Liver (tissue), 9 donors: ENCODE measurements around the gene SPHK2. TPM values are rescaled to one million over a fixed set of nuclear protein-coding genes. Genes with fewer than 3 reads are reported as not detected.

Experiments used
- DNase-seq: peaks from one replicate; pipeline ENCODE4 v3.0.0-alpha.2; 2017; ENCODE audit warnings: low spot score
- H3K27ac ChIP-seq, 2 donors: one replicate each; pipeline ENCODE4 v1.7.0; 2013; ENCODE audit warnings: inconsistent platforms in 2 of 2, low read length in 2 of 2, control low read depth in 1 of 2, low read depth in 1 of 2, mild to moderate bottlenecking in 1 of 2
- H3K27me3 ChIP-seq, 4 donors: one replicate each; pipeline versions ENCODE4 v1.6.1 to v1.7.0; 2013; ENCODE audit warnings: low read length in 3 of 4, inconsistent platforms in 1 of 4, mild to moderate bottlenecking in 1 of 4, moderate library complexity in 1 of 4; ENCODE audit not compliant: control insufficient read depth in 4 of 4, insufficient read depth in 4 of 4
- H3K36me3 ChIP-seq, 4 donors: one replicate each; pipeline versions ENCODE4 v1.6.1 to v1.7.0; 2013; ENCODE audit warnings: low read length in 3 of 4, mild to moderate bottlenecking in 3 of 4, low read depth in 1 of 4, moderate library complexity in 1 of 4; ENCODE audit not compliant: control insufficient read depth in 4 of 4, insufficient read depth in 3 of 4
- H3K4me1 ChIP-seq, 4 donors: one replicate each; pipeline versions ENCODE4 v1.6.1 to v1.7.0; 2013; ENCODE audit warnings: low read length in 3 of 4, mild to moderate bottlenecking in 3 of 4, moderate library complexity in 1 of 4; ENCODE audit not compliant: control insufficient read depth in 4 of 4, insufficient read depth in 4 of 4
- H3K4me3 ChIP-seq, 3 donors: one replicate each; pipeline versions ENCODE4 v1.6.1 to v1.7.0; 2013; ENCODE audit warnings: low read length in 3 of 3, control low read depth in 1 of 3, low read depth in 1 of 3, mild to moderate bottlenecking in 1 of 3
- H3K9ac ChIP-seq, 2 donors: one replicate each; pipeline ENCODE4 v1.7.0; 2013; ENCODE audit warnings: low read length in 2 of 2, mild to moderate bottlenecking in 2 of 2, moderate library complexity in 2 of 2, control low read depth in 1 of 2, low read depth in 1 of 2
- H3K9me3 ChIP-seq, 4 donors: one replicate each; pipeline versions ENCODE4 v1.6.1 to v1.7.0; 2013; ENCODE audit warnings: low read length in 3 of 4; ENCODE audit not compliant: control insufficient read depth in 4 of 4
- EGR1 ChIP-seq, 2 donors: IDR thresholded peaks; 2 replicates each; pipeline ENCODE4 v1.6.1; 2016 to 2018; ENCODE audit warnings: antibody characterized with exemption in 2 of 2, low read depth in 2 of 2
- FOXA1 ChIP-seq: IDR thresholded peaks from 2 replicates; pipeline ENCODE4 v1.6.1; 2016; ENCODE audit warnings: antibody characterized with exemption
- HNF4A ChIP-seq, 2 donors: conservative IDR thresholded peaks; 2 replicates each; pipeline ENCODE4 v1.6.1; 2016; ENCODE audit warnings: antibody characterized with exemption in 2 of 2, mild to moderate bottlenecking in 2 of 2
- HNF4G ChIP-seq: IDR thresholded peaks from 2 replicates; pipeline ENCODE4 v1.6.1; 2016; ENCODE audit warnings: antibody characterized with exemption
- JUND ChIP-seq, 2 donors: IDR thresholded peaks; 2 replicates each; pipeline ENCODE4 v1.6.1; 2016; ENCODE audit warnings: antibody characterized with exemption in 2 of 2
- NR2F2 ChIP-seq: IDR thresholded peaks from 2 replicates; pipeline ENCODE4 v1.6.1; 2016; ENCODE audit warnings: antibody characterized with exemption
- RAD21 ChIP-seq, 2 donors: IDR thresholded peaks; 2 replicates each; pipeline ENCODE4 v1.6.1; 2016; ENCODE audit warnings: antibody characterized with exemption in 2 of 2, mild to moderate bottlenecking in 2 of 2
- RXRA ChIP-seq, 2 donors: IDR thresholded peaks; 2 replicates each; pipeline ENCODE4 v1.6.1; 2017 to 2018; ENCODE audit warnings: antibody characterized with exemption in 2 of 2, mild to moderate bottlenecking in 1 of 2
- SP1 ChIP-seq: IDR thresholded peaks from 2 replicates; pipeline ENCODE4 v1.6.1; 2018; ENCODE audit warnings: antibody characterized with exemption, mild to moderate bottlenecking
- TAF1 ChIP-seq: conservative IDR thresholded peaks from 2 replicates; pipeline ENCODE4 v1.6.1; 2016; ENCODE audit warnings: antibody characterized with exemption, mild to moderate bottlenecking
- YY1 ChIP-seq: IDR thresholded peaks from 2 replicates; pipeline ENCODE4 v1.6.1; 2016; ENCODE audit warnings: antibody characterized with exemption, mild to moderate bottlenecking
- WGBS: extraction: QIAGEN DNeasy Blood & Tissue Kit; methylation state at CpG from one replicate; pipeline ENCODE4 v1.1.7; 2013; 5-methylcytosine and 5-hydroxymethylcytosine counted together
- polyA plus RNA-seq, 2 donors: library from polyadenylated mRNA; stranded (reverse) in 1 of 2; unstranded in 1 of 2; fragments of 200-250 nt in 1 of 2; fragments of >200 nt in 1 of 2; fragmentation: Nextera tagmentation in 1 of 2; extraction: Ambion mirVana in 1 of 2; gene quantifications; one replicate each; pipeline versions ENCODE4 v1.2.1 to v1.2.3, GENCODE V29; 2013 to 2015
- total RNA-seq, 2 donors: library from RNA; depleted of rRNA; stranded (reverse); fragments of >200 nt; gene quantifications; one replicate each; pipeline ENCODE4 v1.2.3, GENCODE V29; 2014
- TF ChIP-seq, protein P1 (sequence below): fragments of 150-350 bp; IDR thresholded peaks from 2 replicates; pipeline ENCODE4 v1.5.1; 2017; ENCODE audit warnings: improper control_type of control experiment, low read depth, low read length; ENCODE audit not compliant: missing input control
- TF ChIP-seq, protein P2 (sequence below): IDR thresholded peaks from 2 replicates; pipeline ENCODE4 v1.6.1; 2016; ENCODE audit warnings: antibody characterized with exemption, mild to moderate bottlenecking
- donor health status: healthy.
- donor health status: healthy.
- donor health status: healthy.
- donor health status: healthy.
- donor health status: healthy.

SPHK2 gene
- total and polyA plus RNA-seq, 4 donors, result 9.6 to 17.3 (median 12.3) TPM

DNA sequence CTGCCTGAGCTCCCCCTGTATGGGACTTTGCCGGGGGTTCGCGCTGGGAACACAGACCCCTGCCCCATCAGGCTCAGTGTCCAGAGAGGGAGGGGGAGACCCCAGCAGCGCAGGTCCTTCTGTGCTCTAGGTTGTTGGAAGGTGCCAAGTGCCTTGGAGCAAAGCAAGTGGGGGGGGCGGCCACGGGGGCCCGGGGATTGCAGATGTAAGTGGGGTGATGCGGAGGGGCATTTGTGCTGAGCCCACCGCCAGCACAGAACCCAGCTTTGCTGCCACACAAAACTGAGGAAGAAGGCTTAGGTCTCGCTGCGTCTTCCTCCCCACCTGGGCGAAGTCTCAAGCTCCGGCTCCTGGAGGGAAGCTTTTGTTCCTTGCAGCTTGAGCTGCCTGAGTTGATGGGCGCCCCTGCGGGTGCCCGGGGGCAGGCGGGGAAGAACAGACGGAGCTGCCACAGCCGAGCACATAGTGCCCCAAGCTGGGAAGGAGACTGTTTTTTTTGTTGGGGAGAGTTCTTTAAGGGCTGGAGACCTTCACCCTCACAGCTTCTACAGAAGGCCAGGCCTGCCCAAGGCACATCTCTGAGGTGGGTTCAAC, 55.0 kb downstream of the SPHK2 start:
- H3K4me3 ChIP-seq, result no peak overlapping the region
- H3K27me3 ChIP-seq, result no peaks in the 10 kb centered on the region
- DNase-seq, result no peak
- WGBS, result 87% methylated on average over 19 of the region's 19 CpGs
- no peaks in the 10 kb centered on the region for H3K9me3 ChIP-seq
- TF ChIP-seq, protein P1, sequence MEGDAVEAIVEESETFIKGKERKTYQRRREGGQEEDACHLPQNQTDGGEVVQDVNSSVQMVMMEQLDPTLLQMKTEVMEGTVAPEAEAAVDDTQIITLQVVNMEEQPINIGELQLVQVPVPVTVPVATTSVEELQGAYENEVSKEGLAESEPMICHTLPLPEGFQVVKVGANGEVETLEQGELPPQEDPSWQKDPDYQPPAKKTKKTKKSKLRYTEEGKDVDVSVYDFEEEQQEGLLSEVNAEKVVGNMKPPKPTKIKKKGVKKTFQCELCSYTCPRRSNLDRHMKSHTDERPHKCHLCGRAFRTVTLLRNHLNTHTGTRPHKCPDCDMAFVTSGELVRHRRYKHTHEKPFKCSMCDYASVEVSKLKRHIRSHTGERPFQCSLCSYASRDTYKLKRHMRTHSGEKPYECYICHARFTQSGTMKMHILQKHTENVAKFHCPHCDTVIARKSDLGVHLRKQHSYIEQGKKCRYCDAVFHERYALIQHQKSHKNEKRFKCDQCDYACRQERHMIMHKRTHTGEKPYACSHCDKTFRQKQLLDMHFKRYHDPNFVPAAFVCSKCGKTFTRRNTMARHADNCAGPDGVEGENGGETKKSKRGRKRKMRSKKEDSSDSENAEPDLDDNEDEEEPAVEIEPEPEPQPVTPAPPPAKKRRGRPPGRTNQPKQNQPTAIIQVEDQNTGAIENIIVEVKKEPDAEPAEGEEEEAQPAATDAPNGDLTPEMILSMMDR, result no peak
- TF ChIP-seq RXRA (IDR thresholded peaks at IDR 0.05) (no peak), YY1 (no peak), HNF4A (conservative IDR thresholded peaks at IDR 0.05) (no peak)
- no peaks in the 10 kb centered on the region for H3K36me3 ChIP-seq
- H3K27ac ChIP-seq, result peak overlapping the region; percentile 43 to 60
- peaks cover 0 to 3% (median 0%) of the 10 kb centered on the region in 4 donors for H3K4me1 ChIP-seq
- no peak overlapping the region for H3K9ac ChIP-seq

DNA sequence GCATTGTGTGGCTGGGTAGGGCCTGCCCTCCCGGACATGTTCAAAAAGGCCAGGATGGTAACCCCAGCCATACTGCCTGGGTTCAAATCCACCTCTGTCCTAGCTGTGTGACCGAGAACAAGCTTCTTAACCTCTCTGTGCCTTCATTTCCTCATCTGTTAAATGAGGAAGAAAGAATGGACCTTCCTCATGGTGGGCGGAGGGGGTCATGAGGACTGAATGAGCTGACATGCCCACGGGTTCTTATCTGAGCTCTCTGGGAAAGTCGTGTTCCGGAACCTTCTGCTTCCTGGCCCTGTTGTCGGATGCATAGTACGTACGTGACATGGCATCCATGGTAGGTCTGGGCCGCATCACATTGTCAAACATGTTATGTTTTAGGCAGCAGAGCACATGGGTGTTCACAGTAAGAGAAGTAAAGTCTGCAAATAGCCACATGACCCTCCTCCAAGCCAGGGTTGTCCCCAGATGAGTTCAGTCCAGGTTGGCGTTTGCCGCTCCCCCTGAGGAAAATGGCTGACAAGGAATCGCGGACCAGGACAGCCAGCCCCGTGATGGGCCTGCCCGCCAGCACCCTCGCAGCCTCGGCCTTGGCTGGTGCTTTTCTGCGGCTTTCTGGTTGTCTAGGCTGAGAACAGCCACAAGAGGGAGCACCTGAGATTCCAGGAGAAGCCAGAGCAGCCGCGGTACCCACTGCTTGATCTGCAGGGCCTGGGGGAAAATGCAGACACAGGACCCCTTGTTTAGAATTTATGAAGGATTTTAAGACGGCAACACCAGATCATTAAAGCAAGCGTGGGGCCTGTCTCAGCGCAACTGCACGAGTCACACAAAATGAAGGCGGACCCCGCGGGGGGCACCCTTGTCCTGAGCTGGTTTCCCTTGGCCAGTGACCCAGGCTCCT, 55.9 kb downstream of the SPHK2 start:
- H3K27me3 ChIP-seq, result no peaks in the 10 kb centered on the region
- peak; percentile 79 for DNase-seq
- H3K9me3 ChIP-seq, result no peaks in the 10 kb centered on the region
- no peak for TF ChIP-seq HNF4A (conservative IDR thresholded peaks at IDR 0.05)
- peak; percentile 85 to 92 for TF ChIP-seq RAD21 (IDR thresholded peaks at IDR 0.05)
- TF ChIP-seq EGR1 (IDR thresholded peaks at IDR 0.05; ENCODE audit: low read depth in 2 of 2), result no peak
- TF ChIP-seq HNF4G, result no peak
- TF ChIP-seq YY1, result peak; percentile 84
- no peak for TF ChIP-seq FOXA1
- no peak for TF ChIP-seq JUND (IDR thresholded peaks at IDR 0.05)
- TF ChIP-seq TAF1, result no peak
- TF ChIP-seq SP1, result peak; percentile 15
- peak; percentile 8 for TF ChIP-seq NR2F2
- TF ChIP-seq, protein P1, result peak; percentile 74
- TF ChIP-seq, protein P2, sequence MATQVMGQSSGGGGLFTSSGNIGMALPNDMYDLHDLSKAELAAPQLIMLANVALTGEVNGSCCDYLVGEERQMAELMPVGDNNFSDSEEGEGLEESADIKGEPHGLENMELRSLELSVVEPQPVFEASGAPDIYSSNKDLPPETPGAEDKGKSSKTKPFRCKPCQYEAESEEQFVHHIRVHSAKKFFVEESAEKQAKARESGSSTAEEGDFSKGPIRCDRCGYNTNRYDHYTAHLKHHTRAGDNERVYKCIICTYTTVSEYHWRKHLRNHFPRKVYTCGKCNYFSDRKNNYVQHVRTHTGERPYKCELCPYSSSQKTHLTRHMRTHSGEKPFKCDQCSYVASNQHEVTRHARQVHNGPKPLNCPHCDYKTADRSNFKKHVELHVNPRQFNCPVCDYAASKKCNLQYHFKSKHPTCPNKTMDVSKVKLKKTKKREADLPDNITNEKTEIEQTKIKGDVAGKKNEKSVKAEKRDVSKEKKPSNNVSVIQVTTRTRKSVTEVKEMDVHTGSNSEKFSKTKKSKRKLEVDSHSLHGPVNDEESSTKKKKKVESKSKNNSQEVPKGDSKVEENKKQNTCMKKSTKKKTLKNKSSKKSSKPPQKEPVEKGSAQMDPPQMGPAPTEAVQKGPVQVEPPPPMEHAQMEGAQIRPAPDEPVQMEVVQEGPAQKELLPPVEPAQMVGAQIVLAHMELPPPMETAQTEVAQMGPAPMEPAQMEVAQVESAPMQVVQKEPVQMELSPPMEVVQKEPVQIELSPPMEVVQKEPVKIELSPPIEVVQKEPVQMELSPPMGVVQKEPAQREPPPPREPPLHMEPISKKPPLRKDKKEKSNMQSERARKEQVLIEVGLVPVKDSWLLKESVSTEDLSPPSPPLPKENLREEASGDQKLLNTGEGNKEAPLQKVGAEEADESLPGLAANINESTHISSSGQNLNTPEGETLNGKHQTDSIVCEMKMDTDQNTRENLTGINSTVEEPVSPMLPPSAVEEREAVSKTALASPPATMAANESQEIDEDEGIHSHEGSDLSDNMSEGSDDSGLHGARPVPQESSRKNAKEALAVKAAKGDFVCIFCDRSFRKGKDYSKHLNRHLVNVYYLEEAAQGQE, result no peak
- H3K9ac ChIP-seq, result no peak overlapping the region
- peaks cover 0 to 3% (median 0%) of the 10 kb centered on the region in 4 donors for H3K4me1 ChIP-seq
- no peaks in the 10 kb centered on the region for H3K36me3 ChIP-seq
- WGBS, result 36% methylated on average over 28 of the region's 28 CpGs
- H3K27ac ChIP-seq, result peak overlapping the region; percentile 43 to 60
- H3K4me3 ChIP-seq, result no peak overlapping the region
